ENCODE results near the gene EXOSC7.

Gene EXOSC7

DNA sequence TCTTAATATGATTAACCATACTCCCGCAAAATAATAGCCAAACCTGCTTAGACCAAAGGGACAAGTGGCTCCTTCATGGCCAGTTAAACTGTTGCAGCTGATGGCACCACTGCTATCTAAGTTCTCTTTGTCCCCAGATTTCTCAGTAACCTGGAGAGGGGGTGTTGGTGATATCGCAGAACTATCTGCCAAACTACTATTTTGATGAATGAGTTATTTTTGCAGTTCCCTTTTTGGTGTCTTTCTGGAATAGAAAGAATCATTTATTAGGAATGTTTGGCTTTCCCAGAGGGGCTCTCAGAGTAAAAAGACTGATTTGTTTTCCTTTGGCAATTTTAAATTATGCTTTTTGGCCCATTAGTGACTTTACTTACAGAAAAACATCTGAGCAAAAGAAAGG lies 83.1 kb downstream of the EXOSC7 start:
- H3K4me3 ChIP-seq (ENCODE audit: low read depth, low read length) = no peak overlapping the region
- ChIA-PET POLR2A (no interaction called here), CTCF (no interaction called here)
- no peak for DNase-seq (ENCODE audit: low read depth, low spot score)
- TF ChIP-seq, protein P1, sequence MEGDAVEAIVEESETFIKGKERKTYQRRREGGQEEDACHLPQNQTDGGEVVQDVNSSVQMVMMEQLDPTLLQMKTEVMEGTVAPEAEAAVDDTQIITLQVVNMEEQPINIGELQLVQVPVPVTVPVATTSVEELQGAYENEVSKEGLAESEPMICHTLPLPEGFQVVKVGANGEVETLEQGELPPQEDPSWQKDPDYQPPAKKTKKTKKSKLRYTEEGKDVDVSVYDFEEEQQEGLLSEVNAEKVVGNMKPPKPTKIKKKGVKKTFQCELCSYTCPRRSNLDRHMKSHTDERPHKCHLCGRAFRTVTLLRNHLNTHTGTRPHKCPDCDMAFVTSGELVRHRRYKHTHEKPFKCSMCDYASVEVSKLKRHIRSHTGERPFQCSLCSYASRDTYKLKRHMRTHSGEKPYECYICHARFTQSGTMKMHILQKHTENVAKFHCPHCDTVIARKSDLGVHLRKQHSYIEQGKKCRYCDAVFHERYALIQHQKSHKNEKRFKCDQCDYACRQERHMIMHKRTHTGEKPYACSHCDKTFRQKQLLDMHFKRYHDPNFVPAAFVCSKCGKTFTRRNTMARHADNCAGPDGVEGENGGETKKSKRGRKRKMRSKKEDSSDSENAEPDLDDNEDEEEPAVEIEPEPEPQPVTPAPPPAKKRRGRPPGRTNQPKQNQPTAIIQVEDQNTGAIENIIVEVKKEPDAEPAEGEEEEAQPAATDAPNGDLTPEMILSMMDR (IDR thresholded peaks at IDR 0.05; ENCODE audit: insufficient read depth, low read length, missing control alignments) = no peak

DNA sequence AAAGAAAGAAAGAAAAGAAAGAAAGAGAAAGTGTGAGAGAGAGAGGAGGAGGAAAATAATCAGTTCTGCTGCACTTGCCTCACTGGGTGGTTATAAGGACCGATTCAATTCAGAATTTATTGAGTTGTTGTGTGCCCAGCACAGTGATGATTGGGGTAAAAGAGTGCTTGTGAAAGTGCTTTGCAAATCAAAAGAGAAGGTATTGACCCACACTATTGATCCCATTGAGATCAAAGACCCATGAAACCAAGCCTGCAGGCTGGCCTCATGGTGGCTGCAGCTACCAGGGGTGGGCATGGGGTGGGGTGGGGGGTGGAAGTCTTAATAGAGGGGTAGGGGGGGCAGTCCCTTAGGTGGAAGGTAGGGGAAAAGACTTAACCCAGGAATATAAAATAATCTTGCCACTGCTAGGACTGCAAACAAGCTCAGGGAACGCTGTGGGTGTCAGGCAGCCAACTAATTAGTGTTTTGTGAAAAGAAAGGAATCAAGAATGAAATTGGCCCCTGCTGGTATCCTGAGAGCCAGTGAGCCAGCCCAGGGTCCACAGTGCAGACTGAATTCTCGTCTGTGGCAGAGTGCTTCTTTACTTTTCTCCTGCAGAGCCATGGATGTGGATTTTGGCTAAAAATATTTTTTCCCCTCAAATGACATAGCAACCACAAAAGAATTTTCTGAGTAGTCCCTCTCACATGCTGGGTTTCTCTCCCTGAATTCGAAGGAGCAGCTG lies 84.3 kb downstream of the EXOSC7 start:
- CTCF ChIA-PET = interaction anchor here (0.5 to 0.8 kb wide), 2 partner anchors 22 kb away, joined by 3 read pairs; no protein-coding TSS in a partner anchor

More for the DNA sequence above, 84.3 kb downstream of the EXOSC7 start:
- TF ChIP-seq, protein P1 (IDR thresholded peaks at IDR 0.05; ENCODE audit: insufficient read depth, low read length, missing control alignments) = no peak
- DNase-seq (ENCODE audit: low read depth, low spot score) = no peak
- no peak overlapping the region for H3K4me3 ChIP-seq (ENCODE audit: low read depth, low read length)
- POLR2A ChIA-PET = interaction anchor here (0.6 kb wide), 1 partner anchor 16 kb away, joined by 3 read pairs; no protein-coding TSS in a partner anchor

Data from AG04449 (cell line).